Activated naive CD4-positive, alpha-beta T cell treated with anti-CD3 and anti-CD28 coated beads, Interleukin-2, amount 50 U/mL, for 16 hours (primary cell): ENCODE data around the gene HDAC2.
"Not testable (repeated sequence)": the region's sequence is repeated elsewhere in the genome, so short reads cannot be mapped to it uniquely, and the experiment has no call there.

Experiments used
- DNase-seq: peaks from one replicate; pipeline ENCODE4 v3.0.0-alpha.2; 2020

The HDAC2 gene

DNA sequence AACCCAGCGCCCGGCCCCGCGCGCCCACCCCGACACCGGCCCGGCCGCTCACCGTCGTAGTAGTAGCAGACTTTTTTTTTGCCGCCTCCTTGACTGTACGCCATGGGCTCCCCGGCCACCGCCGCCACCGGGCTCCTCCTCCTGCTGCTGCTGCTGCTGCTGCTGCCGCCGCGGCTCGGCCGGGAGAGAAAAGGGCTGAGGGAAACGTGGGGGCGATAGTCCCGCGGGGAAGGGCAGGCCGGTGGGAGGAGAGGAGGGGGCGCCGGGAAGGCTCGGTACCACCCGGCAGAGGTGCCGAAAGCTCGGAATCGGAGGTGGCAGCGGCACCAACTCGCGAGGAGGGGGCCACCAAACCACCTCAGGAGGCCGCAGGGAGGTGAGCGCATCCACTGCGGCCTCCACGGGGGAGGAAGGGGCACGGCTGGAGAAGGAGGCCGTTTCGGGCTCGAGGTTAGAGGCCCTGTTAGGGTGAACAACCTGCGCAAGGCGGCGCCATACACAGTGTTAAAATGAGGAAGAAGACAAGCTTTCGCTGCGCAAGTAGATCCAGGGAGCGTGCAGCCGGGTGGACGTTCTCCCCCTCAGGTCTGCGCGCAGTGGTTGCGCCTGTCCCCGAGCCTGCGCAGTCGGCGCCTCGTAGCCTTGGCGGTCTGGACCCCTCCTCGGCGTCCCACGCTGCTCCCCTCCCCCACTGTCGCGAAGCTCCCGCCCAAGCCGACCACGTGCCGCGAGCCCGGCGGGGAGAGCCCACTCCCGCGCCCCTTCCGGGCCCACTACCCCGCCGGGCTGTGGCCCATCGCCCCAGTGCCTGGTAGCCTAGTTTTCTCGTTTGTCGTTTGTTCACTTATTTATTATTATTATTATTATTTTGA is at the start of gene HDAC2:
TSS of gene HDAC2 (minus strand) at position 344 of the 872 bp plus-strand sequence. CDS start at position 104, 240 bp downstream.
- peak; percentile 90 for DNase-seq

DNA sequence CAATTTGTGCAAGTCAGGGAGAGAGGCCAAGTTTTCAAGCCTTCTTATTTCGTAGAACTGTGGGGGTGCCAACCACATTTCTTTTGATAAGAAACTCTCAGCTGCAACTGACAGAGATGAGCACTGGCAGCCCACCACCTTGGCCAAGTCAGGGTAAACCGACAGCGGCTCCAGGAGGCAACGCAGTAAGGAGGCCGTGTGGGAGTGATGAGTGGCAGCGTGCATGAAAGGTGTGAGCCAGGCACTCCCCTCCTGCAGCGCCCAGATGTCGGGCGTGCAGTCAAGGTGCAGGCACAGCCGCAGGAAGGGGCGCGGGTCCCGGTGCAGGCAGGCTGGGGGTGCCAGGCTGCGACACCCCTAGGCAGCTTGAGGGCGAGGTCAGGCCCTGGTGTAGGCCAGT is 49.2 kb upstream of the HDAC2 start:
- DNase-seq: no peak

DNA sequence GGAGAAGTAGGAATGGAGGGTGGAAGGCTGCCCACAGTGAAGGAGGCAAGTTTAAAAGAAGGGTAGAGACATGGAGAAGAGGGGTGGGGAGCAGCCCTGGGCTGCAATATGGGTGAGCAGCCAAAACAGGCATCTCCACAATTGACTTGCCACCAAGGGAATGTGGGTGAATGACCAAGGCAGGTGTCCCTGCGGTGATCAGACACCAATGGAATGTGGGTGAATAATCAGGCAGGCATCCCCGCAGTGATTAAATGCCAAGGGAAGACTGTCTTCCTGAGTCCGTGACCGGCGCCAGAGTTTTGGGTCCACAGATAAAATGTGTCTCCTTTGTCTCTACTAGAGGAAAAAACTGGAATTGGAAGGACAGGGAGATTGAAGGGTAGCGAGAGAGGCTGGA is 46.2 kb upstream of the HDAC2 start:
- not testable (repeated sequence) for DNase-seq

DNA sequence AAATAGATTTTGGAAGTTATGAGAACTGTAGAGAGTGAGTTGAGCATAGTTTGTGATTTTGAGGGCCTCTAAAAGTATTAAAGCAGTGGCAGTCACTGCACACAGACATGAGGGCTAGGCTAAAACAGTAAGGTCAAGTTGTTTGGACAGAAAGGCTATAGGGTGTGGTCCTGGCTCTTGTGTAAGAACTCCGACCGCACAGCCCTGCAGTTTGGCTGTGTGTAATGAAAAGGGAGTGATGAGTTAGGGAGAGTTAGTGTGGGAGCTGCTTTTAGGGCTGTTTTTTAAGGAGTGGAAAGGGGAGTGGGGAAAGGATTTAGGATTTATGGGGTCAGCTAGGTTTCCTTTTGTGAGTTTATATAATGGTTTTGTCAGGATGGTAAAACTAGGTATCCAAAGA is 43.2 kb upstream of the HDAC2 start:
- DNase-seq: not testable (repeated sequence)

DNA sequence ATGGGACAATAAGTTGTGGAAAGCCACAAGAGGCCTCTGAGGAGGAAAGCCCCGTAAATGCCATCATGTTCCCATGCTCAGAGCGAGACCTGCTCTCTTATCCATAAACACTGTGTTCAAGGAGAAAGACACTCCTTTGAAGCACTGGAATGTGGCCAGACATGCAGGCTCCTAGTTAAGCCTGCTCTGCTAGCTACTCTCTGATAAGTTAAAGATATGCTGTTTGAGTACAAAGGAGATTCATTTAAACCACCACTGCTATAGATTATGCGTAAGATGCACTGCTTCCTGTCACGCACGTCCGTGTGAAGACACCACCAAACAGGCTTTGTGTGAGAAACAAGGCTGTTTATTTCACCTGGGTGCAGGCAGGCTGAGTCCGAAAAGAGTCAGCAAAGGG is 40.5 kb upstream of the HDAC2 start:
- DNase-seq: not testable (repeated sequence)

DNA sequence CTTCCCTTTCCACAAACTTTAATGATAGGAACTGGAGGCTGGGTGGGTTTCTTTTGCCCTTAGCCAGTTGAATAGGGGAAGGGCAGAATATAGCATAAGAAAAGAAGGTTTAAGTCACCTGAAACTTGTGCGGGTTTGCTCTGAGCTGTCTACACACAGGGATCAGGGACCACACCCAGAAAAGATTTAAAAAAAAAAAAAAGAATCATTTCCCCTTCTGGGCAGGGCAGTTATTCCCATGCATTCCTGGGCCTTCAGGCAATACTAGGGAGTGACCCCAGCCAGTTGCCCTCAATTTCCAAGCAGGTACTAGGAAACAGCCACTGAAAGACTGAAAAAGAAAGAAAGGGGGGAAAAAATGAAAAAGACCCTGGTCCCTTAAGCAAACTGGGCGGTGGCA is 39.6 kb upstream of the HDAC2 start:
- no peak for DNase-seq

DNA sequence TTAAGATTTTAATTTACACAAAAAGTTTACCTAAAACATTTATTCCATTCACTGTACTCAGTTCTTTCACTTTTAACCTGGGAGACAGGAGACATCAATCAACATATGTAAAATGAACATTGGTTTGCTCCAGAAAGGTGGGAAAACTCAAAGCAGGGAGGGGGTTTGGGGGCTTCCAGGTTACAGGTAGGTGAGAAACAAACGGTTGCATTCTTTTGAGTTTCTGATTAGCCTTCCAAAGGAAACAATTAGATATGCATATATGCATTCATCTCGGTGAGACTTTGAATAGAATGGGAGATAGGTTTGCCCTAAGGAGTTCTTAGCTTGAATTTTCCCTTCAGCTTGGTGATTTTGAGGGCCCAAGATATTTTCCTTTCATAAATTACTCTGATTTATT is 38.2 kb upstream of the HDAC2 start:
- DNase-seq: no peak

DNA sequence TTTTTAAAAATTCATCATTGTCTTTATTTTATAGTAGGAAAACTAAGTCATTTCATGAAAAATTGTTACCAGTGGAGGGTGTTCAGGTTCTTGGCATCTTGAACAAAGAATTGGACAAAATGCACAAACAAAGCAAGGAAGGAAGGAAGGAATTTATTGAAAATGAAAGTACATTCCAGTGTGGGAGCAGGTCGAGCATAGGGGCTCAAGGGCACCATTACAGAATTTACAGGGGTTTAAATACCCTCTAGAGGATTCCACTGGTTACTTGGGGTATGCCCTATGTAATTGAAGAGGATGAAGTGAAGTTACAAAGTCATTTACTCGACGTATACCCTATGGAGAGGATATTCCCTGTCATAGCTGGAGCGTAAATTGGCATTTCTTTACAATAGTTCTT is 37.4 kb upstream of the HDAC2 start:
- DNase-seq: no peak

DNA sequence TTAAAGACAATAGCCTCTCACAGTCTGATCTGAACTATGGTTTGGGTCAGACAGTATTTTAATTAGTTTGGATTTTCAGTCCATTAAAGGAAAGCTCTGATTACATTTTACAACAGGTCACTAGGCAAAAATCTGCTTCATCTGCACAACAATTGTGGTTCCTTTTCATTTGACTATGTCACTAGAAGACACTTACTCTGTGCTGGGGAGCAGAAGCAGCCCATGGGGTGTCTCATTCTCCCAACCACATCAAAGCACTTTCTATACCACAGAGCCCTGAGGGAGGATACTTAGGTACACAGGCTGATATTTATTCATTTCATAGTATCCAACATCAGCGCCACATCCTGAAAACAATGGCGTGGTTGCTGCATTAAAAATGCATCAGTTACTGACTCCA is 36.6 kb upstream of the HDAC2 start:
- no peak for DNase-seq

DNA sequence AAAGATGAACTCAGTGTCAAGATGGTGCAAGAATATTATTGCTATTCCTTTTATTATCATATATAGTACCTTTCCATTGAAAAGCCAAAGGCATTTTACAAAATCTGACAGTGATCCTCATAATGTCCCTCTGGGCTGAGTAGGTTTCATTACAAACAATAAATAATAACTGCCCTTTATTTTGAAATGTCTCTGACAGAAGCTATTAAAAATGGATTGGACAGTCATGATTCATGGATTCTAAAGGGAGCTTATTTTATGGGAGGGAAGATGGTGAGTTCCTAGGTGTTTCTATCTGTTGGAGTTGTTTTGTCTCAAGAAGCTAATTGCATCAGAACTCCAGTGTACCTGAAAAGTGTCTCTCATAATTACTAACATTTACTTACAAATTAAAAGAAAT is 30.4 kb upstream of the HDAC2 start:
- DNase-seq: no peak

DNA sequence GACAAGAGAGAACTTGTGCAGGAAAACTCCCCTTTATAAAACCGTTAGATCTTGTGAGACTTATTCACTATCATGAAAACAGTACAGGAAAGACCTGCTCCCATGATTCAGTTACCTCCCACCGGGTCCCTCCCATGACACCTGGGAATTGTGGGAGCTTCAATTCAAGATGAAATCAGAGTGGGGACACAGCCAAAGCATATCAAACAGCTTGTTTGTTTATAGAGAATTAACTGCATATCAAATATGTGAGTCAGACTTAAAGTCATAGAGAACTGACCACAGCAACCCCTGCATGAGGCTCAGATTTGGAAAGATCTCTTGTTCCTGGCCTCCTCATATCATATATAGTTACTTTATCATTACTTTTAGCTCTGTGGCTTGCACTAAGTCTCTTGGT is 29.1 kb upstream of the HDAC2 start:
- no peak for DNase-seq

DNA sequence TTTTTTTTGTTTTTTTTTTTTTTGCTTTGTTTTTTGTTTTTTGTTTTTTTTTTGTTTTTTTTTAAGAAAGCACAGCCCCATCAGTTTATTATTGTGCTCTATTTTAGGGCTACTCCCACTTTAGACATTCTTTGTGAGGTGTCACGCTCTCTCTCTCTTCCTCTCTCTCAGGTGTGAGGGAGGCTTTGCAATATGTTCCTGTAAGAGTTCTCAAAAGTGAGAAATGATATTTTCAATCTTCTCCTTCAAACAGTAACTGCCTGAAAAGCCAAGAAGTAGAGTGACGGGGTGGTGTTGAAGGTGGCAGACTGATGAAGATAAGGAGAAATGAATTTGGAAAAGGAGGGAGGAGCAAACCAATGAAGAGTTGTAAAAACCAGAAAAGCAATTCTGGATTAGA is 28.3 kb upstream of the HDAC2 start:
- DNase-seq: no peak

DNA sequence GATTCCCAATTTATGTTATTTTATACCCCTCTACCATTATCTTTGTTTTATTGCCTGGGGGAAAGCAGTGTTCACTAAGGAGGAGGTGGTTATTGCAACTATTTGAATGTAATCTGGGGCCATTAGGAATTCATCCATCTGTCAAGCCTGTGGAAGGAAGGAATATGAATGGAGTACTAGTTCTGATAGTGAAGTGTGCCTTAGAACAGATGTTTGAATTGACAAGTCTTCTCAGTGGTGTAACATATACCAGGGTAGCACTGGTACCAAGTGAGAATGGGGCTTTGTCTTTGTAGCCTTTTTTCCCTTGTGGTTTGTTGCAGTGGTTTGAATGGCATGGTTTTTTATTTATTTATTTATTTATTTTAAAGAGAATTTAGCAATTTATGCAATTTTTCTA is 27.9 kb upstream of the HDAC2 start:
- no peak for DNase-seq

DNA sequence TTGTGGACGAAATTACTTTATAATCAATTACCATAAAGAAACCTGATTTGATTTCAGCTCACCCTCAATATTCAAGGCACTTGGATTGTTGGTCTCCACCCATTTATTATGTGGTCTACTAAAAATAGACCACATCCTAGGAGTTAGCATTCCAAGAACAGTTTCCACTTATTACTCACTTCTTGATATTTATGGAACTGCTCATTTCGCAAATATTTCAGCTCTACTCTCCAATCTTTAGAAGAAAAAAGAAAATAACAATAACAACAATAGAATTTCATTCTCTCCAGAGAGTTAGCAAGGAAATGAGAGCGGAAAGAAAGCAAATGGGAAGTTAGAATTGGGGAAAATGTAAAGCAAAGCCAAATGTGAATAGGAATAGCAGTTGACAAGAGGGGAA is 26.2 kb upstream of the HDAC2 start:
- no peak for DNase-seq

DNA sequence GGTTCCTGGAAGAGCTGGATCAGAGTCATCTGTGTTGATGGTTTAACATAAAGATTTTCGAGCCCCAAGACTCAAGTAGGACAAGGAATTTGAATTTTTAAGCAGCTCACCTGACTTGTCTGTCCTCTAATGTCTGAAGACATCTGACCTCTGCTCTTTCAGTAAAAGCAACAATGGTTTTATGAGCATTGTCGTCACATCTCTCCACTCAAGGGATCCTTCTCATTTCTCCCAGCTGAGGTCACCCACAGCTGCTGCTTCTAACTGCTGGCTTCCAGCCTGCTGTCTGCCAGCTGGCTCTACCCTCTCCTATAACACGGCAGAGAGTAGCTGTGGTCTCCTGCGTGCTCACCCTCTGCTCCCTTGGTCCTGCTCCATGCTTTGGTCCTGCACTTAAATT is 24.7 kb upstream of the HDAC2 start:
- no peak for DNase-seq

DNA sequence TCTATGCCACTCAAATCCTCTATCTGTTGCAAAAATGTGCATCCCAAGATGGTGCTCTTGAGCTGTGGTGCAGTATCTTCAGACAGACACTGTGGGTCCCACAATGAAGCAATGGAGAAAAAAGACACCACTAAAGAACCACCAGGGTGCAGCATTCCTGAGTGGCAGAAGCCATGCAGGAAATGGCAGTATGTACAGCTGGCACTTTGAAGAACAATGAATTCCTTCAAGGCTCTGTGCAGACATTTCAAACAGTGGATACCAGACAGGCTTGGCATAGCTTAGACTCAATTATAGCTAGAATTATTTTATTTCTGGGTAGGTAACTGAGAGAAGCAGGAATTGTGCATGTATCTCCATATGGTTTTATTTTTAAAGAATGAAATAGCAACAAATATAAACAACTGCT is 24.0 kb upstream of the HDAC2 start:
- no peak for DNase-seq

DNA sequence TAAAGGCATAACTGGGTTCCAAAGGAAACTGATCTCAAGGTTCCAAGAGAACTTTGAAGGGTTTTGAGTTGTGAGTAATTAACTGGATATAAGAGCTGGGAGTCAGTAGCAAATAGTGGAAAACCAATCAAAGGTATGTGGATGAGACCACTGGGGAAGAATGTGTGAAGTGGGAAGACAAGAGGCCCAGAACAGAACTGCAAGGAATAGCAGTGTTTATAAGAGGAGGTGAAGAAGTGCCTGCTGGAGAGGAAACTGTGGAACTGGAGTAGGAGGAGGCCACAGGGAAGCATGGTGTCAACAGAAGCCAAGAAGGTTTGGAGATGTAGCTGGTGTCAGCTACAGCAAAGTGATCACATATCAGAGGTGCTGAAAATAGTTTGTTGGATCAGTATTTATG is 18.7 kb upstream of the HDAC2 start:
- DNase-seq: no peak

DNA sequence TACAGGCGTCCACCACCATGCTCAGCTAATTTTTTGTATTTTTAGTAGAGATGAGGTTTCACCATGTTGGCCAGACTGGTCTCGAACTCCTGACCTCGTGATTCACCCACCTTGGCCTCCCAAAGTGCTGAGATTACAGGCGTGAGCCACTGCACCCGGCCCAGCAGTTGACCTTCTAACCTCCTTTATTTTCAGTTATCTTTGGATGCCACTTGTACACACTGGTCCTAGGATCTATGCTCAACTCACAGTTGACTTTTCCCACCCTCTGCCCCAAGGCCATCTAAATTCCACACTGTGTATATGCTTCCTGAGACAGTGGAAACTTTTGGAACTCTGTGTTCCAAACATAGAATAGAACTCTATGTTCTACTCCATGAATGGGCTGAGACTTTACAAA is 11.7 kb upstream of the HDAC2 start:
- DNase-seq: not testable (repeated sequence)

DNA sequence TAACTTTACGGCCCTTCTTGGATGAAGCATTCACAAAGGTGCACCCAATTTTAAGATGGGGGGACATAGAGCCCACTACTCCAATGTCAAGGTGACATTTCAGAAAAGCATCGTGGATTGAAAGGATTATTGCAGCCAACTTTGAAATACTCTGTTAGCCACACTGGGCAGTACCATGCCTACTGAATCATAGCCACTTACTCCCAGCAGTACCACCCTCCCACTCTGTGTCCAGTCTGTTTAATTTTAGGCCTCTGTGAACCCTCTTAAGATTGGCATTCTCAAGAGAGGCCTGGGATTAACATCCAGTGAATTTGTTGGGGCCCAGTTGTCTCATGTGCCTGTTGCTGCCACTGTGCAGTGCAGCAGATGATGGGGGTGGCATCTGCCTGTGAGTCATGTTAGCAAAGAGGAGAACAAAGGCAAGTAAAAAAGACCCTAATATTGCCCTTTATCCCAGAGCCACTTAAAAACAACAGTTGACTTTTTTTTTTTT is 11.2 kb upstream of the HDAC2 start:
- no peak for DNase-seq

DNA sequence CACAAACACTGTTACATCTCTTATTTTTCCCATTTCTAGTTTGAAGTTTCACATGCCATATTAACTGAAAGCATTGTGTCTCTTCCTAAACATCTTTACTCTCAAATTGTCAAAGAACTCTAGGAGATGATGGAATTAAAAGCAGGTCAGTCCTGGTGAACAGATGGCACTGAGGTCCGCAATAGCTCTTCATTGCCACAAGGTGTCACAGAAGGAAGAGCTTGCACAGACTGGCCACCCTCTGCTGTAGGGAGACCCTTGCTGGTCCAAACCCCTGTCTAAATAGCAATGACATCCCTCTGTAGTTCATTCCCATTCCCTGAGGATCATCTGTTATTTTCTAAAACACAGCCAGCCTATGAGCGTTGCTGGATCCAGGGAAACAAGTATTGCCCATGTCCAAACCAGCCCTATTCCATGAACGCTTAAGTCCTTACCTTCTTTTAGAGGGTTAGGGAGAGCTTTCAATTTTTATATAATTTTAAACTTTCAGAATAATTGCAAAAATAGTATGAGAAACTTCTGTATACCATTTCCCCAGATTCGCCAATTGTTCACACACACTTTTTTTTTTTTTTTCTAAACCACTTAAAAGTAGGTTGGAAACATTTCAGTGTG is 10.1 kb upstream of the HDAC2 start:
- DNase-seq: no peak

DNA sequence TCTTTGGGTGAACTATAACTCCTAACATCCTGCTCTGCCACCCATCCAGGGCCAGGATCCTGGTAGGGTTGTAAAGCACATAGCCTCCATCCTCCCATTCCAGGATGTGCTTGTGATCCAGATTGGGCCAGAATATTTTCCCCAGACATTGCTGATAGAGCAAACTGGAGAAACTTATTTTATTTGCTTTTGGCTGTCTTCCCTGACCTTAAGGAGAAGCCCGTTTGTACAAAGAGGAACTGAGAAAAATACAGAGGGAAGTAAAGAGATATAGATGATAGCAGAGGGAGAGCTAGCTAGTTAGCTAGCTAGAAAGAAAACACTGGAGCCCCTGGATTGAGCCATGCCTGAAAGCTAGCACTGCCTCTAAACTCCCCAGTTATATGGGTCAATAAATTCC is 9.0 kb upstream of the HDAC2 start:
- DNase-seq: no peak

DNA sequence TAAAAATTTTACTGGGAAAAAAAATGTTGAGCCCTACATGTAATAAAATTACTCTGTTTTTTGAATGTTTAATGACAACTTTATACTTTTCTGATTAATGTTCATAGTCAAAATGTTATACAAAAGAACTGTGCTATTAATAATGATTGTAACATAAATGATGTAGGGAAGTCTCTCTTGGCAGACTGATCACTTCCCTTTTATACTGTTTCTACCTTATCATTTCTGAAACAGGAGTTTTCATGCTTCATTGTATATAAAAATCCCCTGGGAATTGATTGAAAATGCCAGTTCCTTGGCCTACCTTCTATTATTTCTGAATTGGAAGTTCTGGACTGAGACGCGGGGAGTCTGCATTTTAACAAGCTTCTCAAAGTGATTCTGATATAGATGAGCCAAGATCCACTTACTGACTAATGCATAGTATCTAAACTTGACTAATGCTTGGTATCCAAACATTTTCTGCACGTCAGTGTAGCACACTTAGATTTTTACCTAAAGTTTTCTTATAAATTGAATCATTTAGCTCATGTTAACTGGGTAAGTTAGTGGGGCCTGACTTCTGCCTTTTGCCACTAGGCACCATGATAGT is 7.2 kb upstream of the HDAC2 start:
- no peak for DNase-seq

DNA sequence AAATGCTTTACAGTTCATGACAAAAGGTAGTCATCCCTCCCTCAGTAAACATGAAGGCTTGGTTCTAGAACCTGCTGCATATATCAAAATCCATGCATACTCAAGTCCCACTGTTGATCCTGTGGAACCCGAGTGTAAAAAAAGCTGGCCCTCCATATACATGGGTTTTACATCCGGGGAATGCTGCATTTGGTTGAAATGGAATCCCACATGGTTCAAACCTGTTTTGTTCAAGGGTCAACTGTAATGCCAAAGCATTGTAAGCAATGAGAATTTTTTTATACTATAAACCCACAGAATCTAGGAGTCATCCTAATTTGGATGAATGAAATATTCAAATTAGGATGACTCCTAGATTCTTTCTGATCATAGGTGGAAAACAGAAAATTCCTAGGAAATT is 5.9 kb upstream of the HDAC2 start:
- DNase-seq: no peak

DNA sequence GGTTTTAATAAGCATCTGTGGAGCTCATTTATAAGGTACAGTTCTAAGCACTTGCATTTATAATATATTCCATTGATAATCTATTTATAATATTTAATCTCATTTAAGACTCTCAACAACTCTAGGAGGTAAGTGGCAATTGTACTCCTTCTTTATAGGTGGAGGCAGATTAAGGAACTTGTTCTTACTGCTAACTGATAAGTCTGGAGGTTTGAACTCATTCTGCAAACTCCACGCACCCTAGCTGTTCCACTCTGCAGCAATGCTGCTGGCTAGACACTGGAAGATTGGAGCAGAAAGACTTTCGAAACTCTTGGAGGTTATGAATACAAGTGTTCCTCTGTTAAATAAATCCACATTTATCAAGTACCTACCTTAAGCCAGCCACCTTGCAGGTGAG is 793 bp upstream of the HDAC2 start:
- DNase-seq: no peak
